ENCODE measurements around the gene DRC3.
"Not testable (repeated sequence)": the region's sequence is repeated elsewhere in the genome, so short reads cannot be mapped to it uniquely, and the experiment has no call there.

Gene DRC3

GRCh38 chr17:17941015-17941414 lies 31.6 kb upstream of the DRC3 start:
- DNase-seq (ENCODE audit: low read depth): no peak

GRCh38 chr17:17942846-17943245 lies 29.8 kb upstream of the DRC3 start:
- no peak for DNase-seq (ENCODE audit: low read depth)

- DNase-seq (ENCODE audit: low read depth): no peak
Observed at GRCh38 chr17:17943281-17943984, 29.2 kb upstream of the DRC3 start.

GRCh38 chr17:17944242-17944641 lies 28.4 kb upstream of the DRC3 start:
- DNase-seq (ENCODE audit: low read depth): no peak

- no peak for DNase-seq (ENCODE audit: low read depth)
Observed at GRCh38 chr17:17944743-17945142, 27.9 kb upstream of the DRC3 start.

GRCh38 chr17:17946093-17946492 lies 26.6 kb upstream of the DRC3 start:
- DNase-seq (ENCODE audit: low read depth): no peak

- DNase-seq (ENCODE audit: low read depth): no peak
Observed at GRCh38 chr17:17947309-17947708, 25.4 kb upstream of the DRC3 start.

GRCh38 chr17:17947966-17948365 lies 24.7 kb upstream of the DRC3 start:
- no peak for DNase-seq (ENCODE audit: low read depth)

GRCh38 chr17:17950347-17950746 lies 22.3 kb upstream of the DRC3 start:
- no peak for DNase-seq (ENCODE audit: low read depth)

- no peak for DNase-seq (ENCODE audit: low read depth)
Observed at GRCh38 chr17:17950806-17951205, 21.9 kb upstream of the DRC3 start.

GRCh38 chr17:17951524-17951923 lies 21.1 kb upstream of the DRC3 start:
- DNase-seq (ENCODE audit: low read depth): no peak

- DNase-seq (ENCODE audit: low read depth): no peak
Observed at GRCh38 chr17:17952691-17953090, 20.0 kb upstream of the DRC3 start.

GRCh38 chr17:17954079-17954478 lies 18.6 kb upstream of the DRC3 start:
- no peak for DNase-seq (ENCODE audit: low read depth)

GRCh38 chr17:17955790-17956341 lies 16.8 kb upstream of the DRC3 start:
- DNase-seq (ENCODE audit: low read depth): not testable (repeated sequence)

- DNase-seq (ENCODE audit: low read depth): no peak
Observed at GRCh38 chr17:17957584-17957916, 15.1 kb upstream of the DRC3 start.

GRCh38 chr17:17958982-17959381 lies 13.7 kb upstream of the DRC3 start:
- no peak for DNase-seq (ENCODE audit: low read depth)

GRCh38 chr17:17959520-17960361 lies 12.9 kb upstream of the DRC3 start:
- DNase-seq (ENCODE audit: low read depth): no peak

- DNase-seq (ENCODE audit: low read depth): no peak
Observed at GRCh38 chr17:17960500-17961030, 12.1 kb upstream of the DRC3 start.

- no peak for DNase-seq (ENCODE audit: low read depth)
Observed at GRCh38 chr17:17963066-17963465, 9.6 kb upstream of the DRC3 start.

- DNase-seq (ENCODE audit: low read depth): no peak
Observed at GRCh38 chr17:17963694-17964436, 8.8 kb upstream of the DRC3 start.

- no peak for DNase-seq (ENCODE audit: low read depth)
Observed at GRCh38 chr17:17964710-17965109, 8.0 kb upstream of the DRC3 start.

- no peak for DNase-seq (ENCODE audit: low read depth)
Observed at GRCh38 chr17:17965152-17965721, 7.4 kb upstream of the DRC3 start.

Measured in non-pigmented ciliary epithelial cell (primary cell).